Common myeloid progenitor, CD34-positive (primary cell): ENCODE measurements around the gene ECI1.

Experiments used
- CTCF ChIA-PET: fragments of 350-600 bp; sonication (Branson Sonifier 250); formaldehyde crosslinking; loops from one replicate; lab custom pipeline; 2021; ENCODE audit warnings: antibody characterized with exemption; lab: Charles Lee
- POLR2A ChIA-PET: fragments of 350-600 bp; sonication (Branson Sonifier 250); formaldehyde crosslinking; loops from one replicate; lab custom pipeline; 2021; ENCODE audit warnings: antibody characterized with exemption; lab: Charles Lee
- DNase-seq, 3 donors: peaks; one replicate each; pipeline versions ENCODE4 v3.0.0 to v3.0.0-alpha.2; 2013
- H3K27ac ChIP-seq, 2 experiments: 1 replicate in 1 of 2; 2 replicates in 1 of 2; pipeline ENCODE4 v1.7.0; 2013; ENCODE audit warnings: inconsistent platforms in 2 of 2, low read length in 2 of 2, mild to moderate bottlenecking in 2 of 2, low read depth in 1 of 2, moderate library complexity in 1 of 2; ENCODE audit not compliant: severe bottlenecking in 2 of 2, insufficient read depth in 1 of 2, poor library complexity in 1 of 2
- H3K27me3 ChIP-seq, 5 experiments: replicated peaks in 2 of 5; 1 replicate in 3 of 5; 2 replicates in 2 of 5; pipeline versions ENCODE4 v1.6.1 to v1.7.0; 2013; ENCODE audit warnings: low read length in 4 of 5, mild to moderate bottlenecking in 2 of 5, moderate library complexity in 2 of 5, inconsistent platforms in 1 of 5; ENCODE audit not compliant: insufficient read depth in 5 of 5, control insufficient read depth in 4 of 5
- H3K36me3 ChIP-seq, 4 experiments: 1 replicate in 2 of 4; 2 replicates in 2 of 4; pipeline versions ENCODE4 v1.6.1 to v1.7.0; 2013; ENCODE audit warnings: low read length in 3 of 4, control low read depth in 1 of 4, mild to moderate bottlenecking in 1 of 4; ENCODE audit not compliant: control insufficient read depth in 4 of 4, insufficient read depth in 4 of 4
- H3K4me1 ChIP-seq, 4 experiments: 1 replicate in 3 of 4; 2 replicates in 1 of 4; pipeline versions ENCODE4 v1.6.1 to v1.7.1; 2013; ENCODE audit warnings: low read length in 3 of 4, mild to moderate bottlenecking in 3 of 4, control low read depth in 1 of 4, inconsistent platforms in 1 of 4, moderate library complexity in 1 of 4; ENCODE audit not compliant: control insufficient read depth in 4 of 4, insufficient read depth in 4 of 4; ENCODE audit errors: control extremely low read depth in 1 of 4
- H3K4me3 ChIP-seq, 7 experiments: 1 replicate in 4 of 7; 2 replicates in 3 of 7; pipeline versions ENCODE4 v1.5.1 to v1.7.0; 2013; ENCODE audit warnings: mild to moderate bottlenecking in 7 of 7, low read length in 6 of 7, moderate library complexity in 6 of 7, inconsistent platforms in 2 of 7, low read depth in 2 of 7, control low read depth in 1 of 7; ENCODE audit not compliant: insufficient read depth in 4 of 7, control insufficient read depth in 1 of 7; ENCODE audit errors: extremely low read depth in 1 of 7
- H3K9me3 ChIP-seq, 5 experiments: 1 replicate in 4 of 5; 2 replicates in 1 of 5; pipeline versions ENCODE4 v1.6.1 to v1.7.1; 2013; ENCODE audit warnings: low read length in 4 of 5, mild to moderate bottlenecking in 2 of 5, inconsistent platforms in 1 of 5, low read depth in 1 of 5, moderate library complexity in 1 of 5; ENCODE audit not compliant: control insufficient read depth in 4 of 5, insufficient read depth in 2 of 5; ENCODE audit errors: control extremely low read depth in 1 of 5
- WGBS: methylation state at CpG from one replicate; pipeline ENCODE4 v1.1.5; 2013; ENCODE audit not compliant: insufficient coverage; 5-methylcytosine and 5-hydroxymethylcytosine counted together

ECI1 gene

DNA sequence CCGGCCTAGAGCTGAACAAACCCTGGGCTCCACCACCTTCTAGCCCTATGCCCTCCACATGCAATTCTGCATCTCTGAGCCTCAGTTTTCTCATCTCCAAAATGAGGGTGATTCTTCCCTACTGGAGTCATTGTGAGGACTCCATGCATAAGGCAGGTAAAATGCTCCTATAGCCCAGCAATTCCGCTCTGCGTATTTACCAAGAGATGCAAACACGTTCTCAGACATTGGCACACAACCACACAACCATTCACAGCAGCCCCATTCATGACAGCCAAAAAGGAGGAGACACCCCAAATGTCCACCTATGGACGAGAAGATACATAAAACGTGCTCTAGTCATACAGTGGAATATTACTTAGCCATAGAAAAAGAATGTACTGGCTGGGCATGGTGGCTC, 51.1 kb downstream of the ECI1 start:
- Histone ChIP-seq H3K27me3 (peaks cover 8 to 39% (median 22%) of the 10 kb centered on the region in 5 experiments), H3K9me3 (no peaks in the 10 kb centered on the region), H3K36me3 (no peaks in the 10 kb centered on the region), H3K4me3 (no peak overlapping the region), H3K4me1 (peaks cover 0 to 16% (median 12%) of the 10 kb centered on the region in 4 experiments), H3K27ac (no peak overlapping the region)
- no peak for DNase-seq
- POLR2A ChIA-PET: no interaction called here
- CTCF ChIA-PET: no interaction called here
- WGBS: 90% methylated on average over 2 of the region's 6 CpGs

DNA sequence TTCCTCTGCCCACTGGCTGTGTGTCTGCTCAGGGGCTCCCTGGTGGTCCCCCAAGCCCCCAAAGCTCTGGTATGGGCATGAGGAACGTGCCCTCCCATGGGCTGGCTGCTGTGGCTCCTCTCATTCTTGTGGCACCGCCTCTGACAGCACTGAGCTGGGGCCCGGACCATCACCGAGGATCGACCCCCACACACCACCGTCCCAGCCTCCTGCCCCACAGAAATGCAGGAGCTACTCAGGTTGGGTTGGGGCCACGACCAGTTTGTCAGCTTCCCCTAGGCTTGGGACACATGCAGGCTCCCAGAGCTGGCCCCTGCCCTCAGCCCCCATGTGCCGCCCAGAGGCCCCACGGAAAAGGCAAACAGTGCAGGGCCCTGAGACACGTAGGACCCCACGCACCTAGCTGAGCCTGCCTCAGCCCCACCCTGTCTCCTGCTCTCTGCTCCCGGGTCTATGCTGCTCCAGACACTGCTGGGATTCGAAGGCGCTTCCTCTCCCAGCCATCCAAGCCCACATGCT, 51.7 kb downstream of the ECI1 start:
- CTCF ChIA-PET: no interaction called here
- Histone ChIP-seq H3K27me3 (peaks cover 8 to 46% (median 26%) of the 10 kb centered on the region in 5 experiments), H3K4me1 (peaks cover 0 to 18% (median 14%) of the 10 kb centered on the region in 4 experiments), H3K9me3 (no peaks in the 10 kb centered on the region), H3K36me3 (no peaks in the 10 kb centered on the region), H3K4me3 (no peak overlapping the region), H3K27ac (no peak overlapping the region)
- POLR2A ChIA-PET: no interaction called here
- no peak for DNase-seq
- 84% methylated on average over 7 of the region's 14 CpGs for WGBS

DNA sequence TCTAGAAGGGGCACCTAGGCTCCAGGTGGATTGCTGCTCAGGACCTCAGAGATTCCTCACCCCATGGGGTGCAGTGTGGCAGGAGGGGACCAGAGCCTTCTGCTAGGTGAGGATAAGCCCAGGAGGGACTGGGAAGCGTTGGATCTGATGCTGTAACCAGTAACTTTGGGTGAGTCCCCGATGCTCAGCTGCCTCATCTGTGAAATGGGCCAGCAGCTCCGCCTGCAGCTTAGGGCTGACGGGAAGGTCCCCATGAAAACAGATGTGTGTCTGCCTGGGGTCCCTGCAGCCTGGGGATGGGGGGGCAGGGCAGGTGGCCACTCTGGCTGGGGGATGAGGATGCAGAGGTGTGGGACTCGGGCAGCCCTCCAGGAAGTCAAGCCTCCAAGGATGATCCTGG, 52.3 kb downstream of the ECI1 start:
- H3K4me3 ChIP-seq: no peak overlapping the region
- no peak overlapping the region for H3K27ac ChIP-seq
- peaks cover 8 to 52% (median 26%) of the 10 kb centered on the region in 5 experiments for H3K27me3 ChIP-seq
- 94% methylated on average over 4 of the region's 5 CpGs for WGBS
- H3K9me3 ChIP-seq: no peaks in the 10 kb centered on the region
- ChIA-PET CTCF (no interaction called here), POLR2A (no interaction called here)
- no peaks in the 10 kb centered on the region for H3K36me3 ChIP-seq
- DNase-seq: no peak
- H3K4me1 ChIP-seq: peaks cover 0 to 16% (median 11%) of the 10 kb centered on the region in 4 experiments

DNA sequence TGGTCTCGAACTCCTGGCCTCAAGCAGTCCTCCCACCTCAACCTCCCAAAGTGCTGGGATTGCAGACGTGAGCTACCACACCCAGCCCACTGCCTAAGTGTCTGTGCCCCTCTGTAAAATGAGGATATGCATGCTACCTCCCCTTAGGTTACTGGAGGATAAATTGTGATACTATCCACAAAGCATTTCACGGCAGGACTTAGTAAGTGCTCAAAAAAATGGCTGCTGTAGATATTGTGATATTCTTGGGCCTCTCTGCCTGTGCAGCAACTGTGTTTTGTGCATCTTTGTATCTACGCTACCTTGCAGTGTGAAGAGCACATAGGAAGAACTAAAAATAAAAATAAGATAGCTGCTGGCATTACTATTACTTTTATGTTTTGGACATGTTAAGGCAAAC, 53.1 kb downstream of the ECI1 start:
- WGBS: 100% methylated on average over 2 of the region's 4 CpGs
- Histone ChIP-seq H3K27me3 (peaks cover 8 to 60% (median 28%) of the 10 kb centered on the region in 5 experiments), H3K36me3 (no peaks in the 10 kb centered on the region), H3K4me1 (peaks cover 0 to 16% (median 11%) of the 10 kb centered on the region in 4 experiments), H3K9me3 (no peaks in the 10 kb centered on the region), H3K4me3 (no peak overlapping the region), H3K27ac (no peak overlapping the region)
- DNase-seq: no peak
- CTCF ChIA-PET: no interaction called here
- POLR2A ChIA-PET: no interaction called here

DNA sequence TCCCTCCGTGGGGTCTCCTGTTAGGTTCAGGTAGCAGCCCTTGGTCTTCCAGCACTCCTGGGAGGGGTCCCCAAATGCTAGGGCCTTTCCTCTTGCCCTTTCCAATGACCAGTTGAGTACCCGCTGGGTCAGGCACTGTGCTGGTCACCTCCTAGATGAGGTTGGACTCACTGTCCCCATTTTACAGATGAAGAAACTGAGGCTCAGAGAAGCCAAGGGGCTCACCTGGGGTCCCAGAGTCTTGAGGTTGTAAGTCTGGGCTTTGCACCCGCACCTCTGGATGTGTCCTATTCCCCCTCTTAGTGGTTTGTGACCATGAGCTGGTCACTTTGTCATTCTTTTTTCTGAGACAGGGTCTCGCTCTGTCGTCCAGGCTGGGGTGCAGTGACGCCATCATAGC, 53.6 kb downstream of the ECI1 start:
- 91% methylated on average over 3 of the region's 6 CpGs for WGBS
- Histone ChIP-seq H3K4me1 (peaks cover 0 to 16% (median 11%) of the 10 kb centered on the region in 4 experiments), H3K4me3 (no peak overlapping the region), H3K36me3 (no peaks in the 10 kb centered on the region), H3K27me3 (peaks cover 8 to 61% (median 28%) of the 10 kb centered on the region in 5 experiments), H3K27ac (no peak overlapping the region), H3K9me3 (no peaks in the 10 kb centered on the region)
- DNase-seq: no peak
- POLR2A ChIA-PET: no interaction called here
- CTCF ChIA-PET: no interaction called here

DNA sequence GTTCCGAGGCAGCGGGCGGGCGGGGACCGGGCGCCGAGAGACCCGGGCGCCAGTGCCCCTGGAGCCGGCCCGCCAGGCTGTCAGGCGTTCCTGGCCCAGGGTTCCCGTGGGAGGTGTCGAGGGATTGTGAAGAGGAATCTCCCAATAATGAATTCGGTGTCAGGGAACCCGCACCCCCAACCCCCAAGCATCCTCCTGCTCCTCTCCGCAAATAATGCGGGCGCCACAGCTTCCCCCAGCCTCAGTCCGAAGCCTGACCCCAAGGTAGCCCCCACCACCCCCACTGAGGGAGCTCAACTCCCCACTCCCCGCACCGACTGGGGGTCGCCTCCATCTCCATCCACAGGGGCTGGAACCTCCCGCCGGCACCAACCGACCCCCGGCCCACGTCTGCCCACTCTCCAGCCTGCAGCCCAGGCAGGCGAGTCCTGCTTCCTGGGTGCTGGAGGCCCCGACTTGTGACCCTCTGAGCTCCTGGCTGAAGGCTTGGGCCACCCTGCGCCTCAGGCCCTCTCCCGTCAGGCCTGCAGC, 54.3 kb downstream of the ECI1 start:
- Histone ChIP-seq H3K27ac (no peak overlapping the region), H3K36me3 (no peaks in the 10 kb centered on the region), H3K27me3 (peaks cover 8 to 61% (median 28%) of the 10 kb centered on the region in 5 experiments), H3K9me3 (no peaks in the 10 kb centered on the region), H3K4me1 (peaks cover 0 to 16% (median 11%) of the 10 kb centered on the region in 4 experiments), H3K4me3 (peak overlapping the region in 4 of 7 experiments; percentile 23 to 48 (median 36))
- DNase-seq: no peak
- WGBS: 15% methylated on average over 26 of the region's 32 CpGs
- POLR2A ChIA-PET: no interaction called here
- CTCF ChIA-PET: interaction anchor here (0.6 kb wide), 1 partner anchor 104 kb away, joined by 3 read pairs; no protein-coding TSS in a partner anchor

DNA sequence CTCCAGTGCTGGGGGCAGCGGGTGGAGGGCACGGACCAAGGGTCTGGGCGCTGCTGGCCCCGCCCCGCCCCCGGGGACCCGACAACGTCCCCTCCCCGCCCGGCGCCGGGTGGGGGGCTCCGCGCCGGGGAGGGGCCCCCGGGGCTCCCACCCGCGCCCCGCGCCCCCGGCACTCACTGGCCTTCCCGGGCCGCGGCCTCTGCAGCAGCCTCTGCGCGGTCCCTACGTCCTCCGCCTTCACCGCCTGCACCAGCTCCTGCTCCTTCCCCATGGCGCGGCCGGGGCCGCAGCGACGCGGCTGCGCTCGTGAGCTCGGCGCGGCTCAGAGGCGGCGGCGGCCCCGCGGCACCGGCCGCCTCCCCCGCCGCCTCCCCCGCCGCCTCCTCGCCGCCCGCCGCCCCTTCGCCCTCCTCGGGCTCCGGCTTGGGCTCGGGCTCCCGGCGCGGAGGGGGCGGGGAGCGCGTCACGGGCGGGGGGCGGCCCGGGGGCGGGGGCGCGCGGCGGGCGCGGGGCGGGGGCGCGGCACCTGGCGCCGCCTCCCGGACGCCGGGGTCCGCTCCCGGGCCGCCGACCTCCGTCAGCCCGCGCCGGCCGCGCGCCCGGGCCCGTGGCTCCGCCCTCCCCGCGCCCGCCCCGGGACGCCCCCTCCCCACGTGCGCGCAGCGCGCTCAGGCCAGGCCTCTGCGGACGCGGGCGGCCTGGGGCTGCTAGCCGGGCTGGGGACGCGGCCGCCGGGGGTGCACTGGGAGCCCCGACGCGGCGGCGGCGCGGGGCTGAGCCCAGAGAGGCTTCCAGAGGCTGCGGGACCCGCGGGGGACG, 55.0 kb downstream of the ECI1 start, which contains the start of gene CASKIN1:
Gene CASKIN1 (minus strand): TSS at position 444 of the 819 bp plus-strand sequence. CDS start 173 bp downstream, at position 271.
- no peak within 1 kb of the TSS for H3K27ac ChIP-seq
- H3K9me3 ChIP-seq: no peaks in the 10 kb centered on the region
- peak within 1 kb of the TSS in 5 of 7 experiments; percentile 19 to 55 (median 43) for H3K4me3 ChIP-seq
- peak in 2 of 3 donors; percentile 44 to 54 for DNase-seq
- peaks cover 0 to 16% (median 11%) of the 10 kb centered on the region in 4 experiments for H3K4me1 ChIP-seq
- ChIA-PET POLR2A (interaction anchor here (1.0 kb wide), 1 partner anchor 54 kb away, joined by 3 read pairs; no protein-coding TSS in a partner anchor), CTCF (no interaction called here)
- H3K27me3 ChIP-seq: peaks cover 8 to 61% (median 28%) of the 10 kb centered on the region in 5 experiments
- no peaks in the 10 kb centered on the region for H3K36me3 ChIP-seq
- 0% methylated on average over 64 of the region's 129 CpGs for WGBS
